ENCODE results near the gene C3orf20. TPM values are rescaled to one million over a fixed set of nuclear protein-coding genes. Genes with fewer than 3 reads are reported as not detected.

C3orf20 gene
- total and polyA plus RNA-seq, 2 donors (not counting 1 experiment from before 2014, with no cell fraction given), result 0.12 to 0.34 TPM

DNA sequence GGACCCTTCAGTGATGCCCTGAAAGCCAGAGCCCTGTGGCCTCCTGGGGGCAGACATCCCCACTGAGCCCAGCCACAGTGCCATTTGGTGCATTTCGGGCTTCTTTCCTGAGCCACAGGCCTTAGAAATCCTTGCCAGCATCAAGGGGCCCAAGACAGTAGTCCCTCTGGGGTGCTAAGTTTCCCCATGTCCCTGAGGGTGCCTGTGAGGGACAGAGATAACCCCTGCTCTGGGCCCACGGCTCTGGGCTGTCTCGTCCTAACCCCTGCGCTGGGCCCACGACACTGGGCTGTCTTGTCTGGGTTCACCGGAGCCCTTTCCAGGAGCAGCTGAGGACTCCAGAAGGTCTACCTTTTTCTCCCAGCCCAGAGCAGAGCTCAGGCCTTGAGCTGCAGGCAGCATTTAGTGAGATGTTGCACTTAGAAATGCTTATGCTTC is 98.8 kb downstream of the C3orf20 start:
- ChIA-PET POLR2A (no interaction called here), CTCF (no interaction called here)
- Histone ChIP-seq H3K4me3 (ENCODE audit: control extremely low read depth in 1 of 5, extremely low read depth in 1 of 5, insufficient read depth in 1 of 5, low read depth in 2 of 5, low read length in 4 of 5) (no peak overlapping the region), H4K20me1 (ENCODE audit: control insufficient read depth, insufficient read depth, low read length, poor library complexity, severe bottlenecking) (no peaks in the 10 kb centered on the region), H3K27me3 (replicated peaks in 1 of 4; ENCODE audit: control extremely low read depth in 1 of 4, control insufficient read depth in 3 of 4, insufficient read depth in 4 of 4, low read length in 3 of 4) (no peaks in the 10 kb centered on the region), H3K27ac (ENCODE audit: low read length in 2 of 2) (no peak overlapping the region), H3K79me2 (ENCODE audit: control insufficient read depth, insufficient read depth, low read length) (no peaks in the 10 kb centered on the region), H3K36me3 (replicated peaks in 1 of 2; ENCODE audit: control extremely low read depth in 1 of 2, control insufficient read depth in 1 of 2, extremely low read depth in 1 of 2, insufficient read depth in 2 of 2, low read length in 1 of 2) (no peaks in the 10 kb centered on the region), H3K4me1 (ENCODE audit: control insufficient read depth in 2 of 2, insufficient read depth in 2 of 2, low read length in 2 of 2) (no peaks in the 10 kb centered on the region), H2AFZ (ENCODE audit: insufficient read depth, low read depth, low read length, poor library complexity, severe bottlenecking) (no peak overlapping the region), H3K9ac (ENCODE audit: low read length) (no peak overlapping the region), H3K9me3 (ENCODE audit: control extremely low read depth in 1 of 3, control insufficient read depth in 2 of 3, insufficient read depth in 1 of 3, low read length in 2 of 3) (peaks cover 0 to 7% (median under 1%) of the 10 kb centered on the region in 3 donors), H3K4me2 (replicated peaks; ENCODE audit: low read depth, low read length, poor library complexity, severe bottlenecking) (no peak overlapping the region)
- no peaks in the 10 kb centered on the region for H3K27me3 Mint-ChIP-seq
- ATAC-seq (ENCODE audit: low read depth) (no peak), DNase-seq (no peak)
- H3K9me3 Mint-ChIP-seq (ENCODE audit: insufficient read depth), result peaks cover 1% of the 10 kb centered on the region
- no peak overlapping the region for H3K27ac Mint-ChIP-seq
- no peaks in the 10 kb centered on the region for H3K4me1 Mint-ChIP-seq
- intact Hi-C loops (cut with micrococcal nuclease), result no loop called here
- no peak overlapping the region for H3K4me3 Mint-ChIP-seq
- TF ChIP-seq, protein P1, sequence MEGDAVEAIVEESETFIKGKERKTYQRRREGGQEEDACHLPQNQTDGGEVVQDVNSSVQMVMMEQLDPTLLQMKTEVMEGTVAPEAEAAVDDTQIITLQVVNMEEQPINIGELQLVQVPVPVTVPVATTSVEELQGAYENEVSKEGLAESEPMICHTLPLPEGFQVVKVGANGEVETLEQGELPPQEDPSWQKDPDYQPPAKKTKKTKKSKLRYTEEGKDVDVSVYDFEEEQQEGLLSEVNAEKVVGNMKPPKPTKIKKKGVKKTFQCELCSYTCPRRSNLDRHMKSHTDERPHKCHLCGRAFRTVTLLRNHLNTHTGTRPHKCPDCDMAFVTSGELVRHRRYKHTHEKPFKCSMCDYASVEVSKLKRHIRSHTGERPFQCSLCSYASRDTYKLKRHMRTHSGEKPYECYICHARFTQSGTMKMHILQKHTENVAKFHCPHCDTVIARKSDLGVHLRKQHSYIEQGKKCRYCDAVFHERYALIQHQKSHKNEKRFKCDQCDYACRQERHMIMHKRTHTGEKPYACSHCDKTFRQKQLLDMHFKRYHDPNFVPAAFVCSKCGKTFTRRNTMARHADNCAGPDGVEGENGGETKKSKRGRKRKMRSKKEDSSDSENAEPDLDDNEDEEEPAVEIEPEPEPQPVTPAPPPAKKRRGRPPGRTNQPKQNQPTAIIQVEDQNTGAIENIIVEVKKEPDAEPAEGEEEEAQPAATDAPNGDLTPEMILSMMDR (IDR thresholded peaks at IDR 0.05), result no peak
- TF ChIP-seq EZH2 (IDR thresholded peaks at IDR 0.05; ENCODE audit: borderline replicate concordance, insufficient read depth, low read depth, low read length, poor library complexity, severe bottlenecking), result no peak
- WGBS (ENCODE audit: insufficient coverage), result 96% methylated on average over 5 of the region's 6 CpGs

DNA sequence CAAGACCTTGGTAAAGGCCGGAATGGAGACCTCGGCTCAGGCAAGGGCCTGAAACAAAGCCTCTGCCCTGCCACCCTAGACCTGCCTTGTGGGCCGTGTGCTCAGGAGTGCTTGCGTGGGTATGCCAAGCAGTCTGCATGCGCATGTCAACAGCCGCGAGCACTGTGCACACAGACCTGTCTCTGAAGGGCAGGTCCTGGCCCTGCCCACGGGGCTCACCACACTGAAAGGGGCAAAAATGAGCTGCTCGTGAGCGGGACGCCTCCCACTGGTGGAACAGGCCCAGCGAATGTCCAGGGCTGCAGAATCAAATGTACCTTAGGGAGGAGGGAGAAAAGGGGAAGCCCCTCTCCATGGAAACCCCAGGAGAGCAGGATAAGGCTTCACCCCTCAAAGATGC is 99.5 kb downstream of the C3orf20 start:
- ChIA-PET POLR2A (no interaction called here), CTCF (no interaction called here)
- H2AFZ ChIP-seq (ENCODE audit: insufficient read depth, low read depth, low read length, poor library complexity, severe bottlenecking), result no peak overlapping the region
- H3K4me2 ChIP-seq (replicated peaks; ENCODE audit: low read depth, low read length, poor library complexity, severe bottlenecking), result no peak overlapping the region
- ATAC-seq (ENCODE audit: low read depth) (no peak), DNase-seq (no peak)
- H3K27me3 Mint-ChIP-seq, result no peaks in the 10 kb centered on the region
- H3K36me3 ChIP-seq (replicated peaks in 1 of 2; ENCODE audit: control extremely low read depth in 1 of 2, control insufficient read depth in 1 of 2, extremely low read depth in 1 of 2, insufficient read depth in 2 of 2, low read length in 1 of 2), result no peaks in the 10 kb centered on the region
- no peak overlapping the region for H3K27ac Mint-ChIP-seq
- no peaks in the 10 kb centered on the region for H4K20me1 ChIP-seq (ENCODE audit: control insufficient read depth, insufficient read depth, low read length, poor library complexity, severe bottlenecking)
- no peak overlapping the region for H3K4me3 Mint-ChIP-seq
- H3K4me3 ChIP-seq (ENCODE audit: control extremely low read depth in 1 of 5, extremely low read depth in 1 of 5, insufficient read depth in 1 of 5, low read depth in 2 of 5, low read length in 4 of 5), result no peak overlapping the region
- no peak overlapping the region for H3K9ac ChIP-seq (ENCODE audit: low read length)
- no peaks in the 10 kb centered on the region for H3K79me2 ChIP-seq (ENCODE audit: control insufficient read depth, insufficient read depth, low read length)
- 95% methylated on average over 12 of the region's 12 CpGs for WGBS (ENCODE audit: insufficient coverage)
- no peak overlapping the region for H3K27ac ChIP-seq (ENCODE audit: low read length in 2 of 2)
- H3K9me3 Mint-ChIP-seq (ENCODE audit: insufficient read depth), result peaks cover 4% of the 10 kb centered on the region
- intact Hi-C loops (cut with micrococcal nuclease), result no loop called here
- H3K9me3 ChIP-seq (ENCODE audit: control extremely low read depth in 1 of 3, control insufficient read depth in 2 of 3, insufficient read depth in 1 of 3, low read length in 2 of 3), result peaks cover 0 to 7% (median 3%) of the 10 kb centered on the region in 3 donors
- H3K4me1 ChIP-seq (ENCODE audit: control insufficient read depth in 2 of 2, insufficient read depth in 2 of 2, low read length in 2 of 2), result no peaks in the 10 kb centered on the region
- no peaks in the 10 kb centered on the region for H3K27me3 ChIP-seq (replicated peaks in 1 of 4; ENCODE audit: control extremely low read depth in 1 of 4, control insufficient read depth in 3 of 4, insufficient read depth in 4 of 4, low read length in 3 of 4)
- H3K4me1 Mint-ChIP-seq, result no peaks in the 10 kb centered on the region
- TF ChIP-seq, protein P1 (IDR thresholded peaks at IDR 0.05), result no peak
- no peak for TF ChIP-seq EZH2 (IDR thresholded peaks at IDR 0.05; ENCODE audit: borderline replicate concordance, insufficient read depth, low read depth, low read length, poor library complexity, severe bottlenecking)
